GM23248 (cell line): ENCODE measurements around the gene TTF1. TPM values are rescaled to one million over a fixed set of nuclear protein-coding genes. Genes with fewer than 3 reads are reported as not detected.

Experiments used
- DNase-seq: peaks from one replicate; pipeline ENCODE4 v3.0.0-alpha.2; 2015
- H2AFZ ChIP-seq: fragments of 200-600 bp; sonication (generic); 2 replicates; pipeline ENCODE4 v1.6.1; 2016; ENCODE audit warnings: antibody characterized with exemption
- H3F3A ChIP-seq: fragments of 200-600 bp; sonication (generic); 2 replicates; pipeline ENCODE4 v1.6.1; 2016; ENCODE audit warnings: mild to moderate bottlenecking, antibody characterized with exemption, mixed run types; ENCODE audit not compliant: insufficient read depth
- H3K27ac ChIP-seq: fragments of 200-600 bp; sonication (generic); 2 replicates; pipeline ENCODE4 v1.5.1; 2016; ENCODE audit warnings: mild to moderate bottlenecking
- H3K27me3 ChIP-seq: fragments of 200-600 bp; sonication (generic); replicated peaks from 2 replicates; pipeline ENCODE4 v1.6.1; 2016; ENCODE audit warnings: mild to moderate bottlenecking; ENCODE audit not compliant: insufficient read depth
- H3K36me3 ChIP-seq: fragments of 200-600 bp; sonication (generic); 2 replicates; pipeline ENCODE4 v1.6.1; 2016; ENCODE audit warnings: low read depth, mild to moderate bottlenecking
- H3K4me1 ChIP-seq: fragments of 200-600 bp; sonication (generic); 2 replicates; pipeline ENCODE4 v1.6.1; 2016; ENCODE audit warnings: mild to moderate bottlenecking; ENCODE audit not compliant: insufficient read depth
- H3K4me2 ChIP-seq: fragments of 200-600 bp; sonication (generic); one replicate; pipeline ENCODE4 v1.6.1; 2016; ENCODE audit warnings: mild to moderate bottlenecking; ENCODE audit not compliant: unreplicated experiment
- H3K4me3 ChIP-seq: fragments of 200-600 bp; sonication (generic); 2 replicates; pipeline ENCODE4 v1.5.1; 2016; ENCODE audit warnings: mild to moderate bottlenecking
- H3K79me2 ChIP-seq: fragments of 200-600 bp; sonication (generic); 2 replicates; pipeline ENCODE4 v1.6.1; 2016; ENCODE audit warnings: mild to moderate bottlenecking; ENCODE audit not compliant: insufficient read depth
- H3K9ac ChIP-seq: fragments of 200-600 bp; sonication (generic); 2 replicates; pipeline ENCODE4 v1.6.1; 2016; ENCODE audit warnings: mild to moderate bottlenecking
- H3K9me2 ChIP-seq: fragments of 200-600 bp; sonication (generic); 2 replicates; pipeline ENCODE4 v1.6.1; 2016; ENCODE audit warnings: mixed run types, mild to moderate bottlenecking, moderate library complexity; ENCODE audit not compliant: insufficient read depth
- H3K9me3 ChIP-seq: fragments of 200-600 bp; sonication (generic); one replicate; pipeline ENCODE4 v1.6.1; 2017; ENCODE audit warnings: low read depth
- H4K20me1 ChIP-seq: fragments of 200-600 bp; sonication (generic); 2 replicates; pipeline ENCODE4 v1.6.0; 2016; ENCODE audit not compliant: insufficient read depth
- EZH2 ChIP-seq: fragments of 200-600 bp; sonication (generic); IDR thresholded peaks from 2 replicates; pipeline ENCODE4 v1.6.1; 2018; ENCODE audit warnings: antibody characterized with exemption, mild to moderate bottlenecking; ENCODE audit not compliant: insufficient read depth, poor library complexity, severe bottlenecking
- EZH2phosphoT487 ChIP-seq: fragments of 200-600 bp; sonication (generic); IDR thresholded peaks from 2 replicates; pipeline ENCODE4 v1.6.1; 2018; ENCODE audit warnings: antibody characterized with exemption, moderate library complexity, mild to moderate bottlenecking, low read depth; ENCODE audit not compliant: insufficient read depth
- WGBS, 2 experiments: methylation state at CpG; one replicate each; pipeline ENCODE4 v1.1.6; 2015 to 2017; ENCODE audit warnings: low lambda C conversion rate in 2 of 2, low coverage in 1 of 2; ENCODE audit errors: missing lambda C conversion rate in 2 of 2; 5-methylcytosine and 5-hydroxymethylcytosine counted together
- in situ Hi-C: fragments of 300-500 bp; cut with MboI; formaldehyde crosslinking; loops from 2 replicates; pipeline ENCODE4 v1.15.0; 2020
- polyA plus RNA-seq: library from polyadenylated mRNA; unstranded; fragments of >200 nt; fragmentation: Nextera tagmentation; extraction: Ambion mirVana; gene quantifications from 2 replicates; pipeline ENCODE4 v1.2.1, GENCODE V29; 2016
- total RNA-seq: library from RNA; depleted of rRNA; stranded (reverse); fragments of >200 nt; shearing (Covaris generic); gene quantifications from 2 replicates; pipeline ENCODE4 v1.2.3, GENCODE V29; 2014

The TTF1 gene
- total and polyA plus RNA-seq, 2 experiments from 2014 or later = 5.3 to 6.7 TPM

- Histone ChIP-seq H3K4me1 (no peaks in the 10 kb centered on the region), H3K9me3 (no peaks in the 10 kb centered on the region), H2AFZ (no peak overlapping the region), H4K20me1 (no peaks in the 10 kb centered on the region), H3K27me3 (no peaks in the 10 kb centered on the region), H3K79me2 (no peaks in the 10 kb centered on the region), H3K4me2 (no peak overlapping the region), H3K4me3 (no peak overlapping the region), H3K36me3 (peaks cover 61% of the 10 kb centered on the region), H3K9ac (no peak overlapping the region), H3K27ac (no peak overlapping the region), H3F3A (no peaks in the 10 kb centered on the region), H3K9me2 (no peaks in the 10 kb centered on the region)
- WGBS, 2 experiments = 91 to 92% methylated on average over 11 of the region's 11 CpGs
- TF ChIP-seq EZH2 = no peak
- in situ Hi-C loops = no loop called here
- no peak for DNase-seq
These were observed 15.2 kb downstream of the TTF1 start for GRCh38 chr9:132391449-132391848.

GRCh38 chr9:132390966-132391365, 15.7 kb downstream of the TTF1 start:
- no peak for DNase-seq
- H4K20me1 ChIP-seq = no peaks in the 10 kb centered on the region
- no peaks in the 10 kb centered on the region for H3K27me3 ChIP-seq
- TF ChIP-seq EZH2phosphoT487 (no peak), EZH2 (no peak)
- no peaks in the 10 kb centered on the region for H3K9me3 ChIP-seq
- no peaks in the 10 kb centered on the region for H3F3A ChIP-seq
- no peak overlapping the region for H3K4me2 ChIP-seq
- H3K9ac ChIP-seq = no peak overlapping the region
- 76% methylated on average over 7 of the region's 7 CpGs for WGBS, 2 experiments
- no peaks in the 10 kb centered on the region for H3K79me2 ChIP-seq
- no peaks in the 10 kb centered on the region for H3K9me2 ChIP-seq
- H3K36me3 ChIP-seq = peaks cover 63% of the 10 kb centered on the region
- no peak overlapping the region for H3K4me3 ChIP-seq
- no peaks in the 10 kb centered on the region for H3K4me1 ChIP-seq
- H3K27ac ChIP-seq = no peak overlapping the region
- in situ Hi-C loops = no loop called here
- no peak overlapping the region for H2AFZ ChIP-seq

- H3K4me2 ChIP-seq = no peak overlapping the region
- no peak overlapping the region for H3K9ac ChIP-seq
- H3K27me3 ChIP-seq = no peaks in the 10 kb centered on the region
- H4K20me1 ChIP-seq = no peaks in the 10 kb centered on the region
- H3K4me3 ChIP-seq = no peak overlapping the region
- no peaks in the 10 kb centered on the region for H3K79me2 ChIP-seq
- in situ Hi-C loops = no loop called here
- no peaks in the 10 kb centered on the region for H3K9me3 ChIP-seq
- DNase-seq = no peak
- TF ChIP-seq EZH2phosphoT487 = no peak
- TF ChIP-seq EZH2 = no peak
- H3F3A ChIP-seq = no peaks in the 10 kb centered on the region
- H3K27ac ChIP-seq = no peak overlapping the region
- peaks cover 55% of the 10 kb centered on the region for H3K36me3 ChIP-seq
- H3K9me2 ChIP-seq = no peaks in the 10 kb centered on the region
- no peaks in the 10 kb centered on the region for H3K4me1 ChIP-seq
- 93 to 97% methylated on average over 7 of the region's 7 CpGs for WGBS, 2 experiments
- H2AFZ ChIP-seq = no peak overlapping the region
These were observed 19.5 kb downstream of the TTF1 start for GRCh38 chr9:132387133-132387532.

- in situ Hi-C loops = no loop called here
- Histone ChIP-seq H4K20me1 (no peaks in the 10 kb centered on the region), H3K9ac (no peak overlapping the region), H3K4me3 (no peak overlapping the region), H3K9me2 (no peaks in the 10 kb centered on the region), H2AFZ (no peak overlapping the region), H3K9me3 (no peaks in the 10 kb centered on the region), H3F3A (no peaks in the 10 kb centered on the region; the same call in 1 of the 2 replicates), H3K4me2 (no peak overlapping the region), H3K4me1 (no peaks in the 10 kb centered on the region), H3K27me3 (no peaks in the 10 kb centered on the region), H3K36me3 (peaks cover 30% of the 10 kb centered on the region; the same call in 1 of the 2 replicates), H3K27ac (no peak overlapping the region), H3K79me2 (no peaks in the 10 kb centered on the region)
- no peak for DNase-seq
- TF ChIP-seq EZH2 = no peak
- no peak for TF ChIP-seq EZH2phosphoT487
- 92 to 100% methylated on average over 7 to 8 of the region's 8 CpGs for WGBS, 2 experiments
These were observed 22.3 kb downstream of the TTF1 start for GRCh38 chr9:132384376-132384775.

GRCh38 chr9:132383462-132383883, 23.2 kb downstream of the TTF1 start:
- Histone ChIP-seq H3K36me3 (peaks cover 24% of the 10 kb centered on the region; the same call in 1 of the 2 replicates), H3K9me2 (no peaks in the 10 kb centered on the region), H3K4me3 (no peak overlapping the region), H4K20me1 (no peaks in the 10 kb centered on the region), H2AFZ (no peak overlapping the region), H3K79me2 (no peaks in the 10 kb centered on the region), H3K27me3 (no peaks in the 10 kb centered on the region), H3F3A (no peaks in the 10 kb centered on the region; the same call in 1 of the 2 replicates), H3K27ac (no peak overlapping the region), H3K9me3 (no peaks in the 10 kb centered on the region), H3K9ac (no peak overlapping the region), H3K4me2 (no peak overlapping the region), H3K4me1 (no peaks in the 10 kb centered on the region)
- 97 to 98% methylated on average over 10 of the region's 10 CpGs for WGBS, 2 experiments
- DNase-seq = no peak
- in situ Hi-C loops = no loop called here
- TF ChIP-seq EZH2phosphoT487 = no peak
- no peak for TF ChIP-seq EZH2
